Vagina (tissue), 2 donors: ENCODE measurements around the gene ARSG. TPM values are rescaled to one million over a fixed set of nuclear protein-coding genes. Genes with fewer than 3 reads are reported as not detected.
"Not testable (repeated sequence)": the region's sequence is repeated elsewhere in the genome, so short reads cannot be mapped to it uniquely, and the experiment has no call there.

Experiments
- DNase-seq, 2 donors: peaks; one replicate each; pipeline ENCODE4 v3.0.0-alpha.2; 2017; ENCODE audit errors: extremely low spot score in 2 of 2
- H3K27ac ChIP-seq: fragments of 200-600 bp; sonication (generic); one replicate; pipeline ENCODE4 v1.5.1; 2019
- H3K27me3 ChIP-seq: fragments of 200-600 bp; sonication (generic); one replicate; pipeline ENCODE4 v1.5.1; 2019
- H3K36me3 ChIP-seq, 2 donors: fragments of 200-600 bp; sonication (generic); one replicate each; pipeline ENCODE4 v1.5.1; 2017 to 2019
- H3K4me1 ChIP-seq: fragments of 200-600 bp; sonication (generic); one replicate; pipeline ENCODE4 v1.5.1; 2019
- H3K4me3 ChIP-seq, 2 donors: fragments of 200-600 bp; sonication (generic); 1 replicate in 1 of 2; 2 replicates in 1 of 2; pipeline ENCODE4 v1.5.1; 2016 to 2019
- H3K9me3 ChIP-seq: fragments of 200-600 bp; sonication (generic); one replicate; pipeline ENCODE4 v1.5.1; 2019
- CTCF ChIP-seq, 3 experiments: fragments of 450-650 bp in 2 of 3; fragments of 200-600 bp in 1 of 3; sonication (generic) in 1 of 3; IDR thresholded peaks; one replicate each; pipeline ENCODE4 v1.5.1; 2017 to 2019; ENCODE audit warnings: antibody characterized with exemption in 3 of 3, mild to moderate bottlenecking in 2 of 3, moderate library complexity in 2 of 3
- POLR2A ChIP-seq, 2 donors: fragments of 450-650 bp; IDR thresholded peaks; one replicate each; pipeline ENCODE4 v1.6.1; 2017; ENCODE audit warnings: antibody characterized with exemption in 2 of 2, mild to moderate bottlenecking in 2 of 2, moderate library complexity in 2 of 2
- POLR2AphosphoS5 ChIP-seq, 2 donors: sonication (generic); formaldehyde crosslinking; IDR thresholded peaks; one replicate each; pipeline ENCODE4 v1.9.0; 2017; ENCODE audit warnings: antibody characterized with exemption in 2 of 2, mild to moderate bottlenecking in 2 of 2, low read depth in 1 of 2; ENCODE audit not compliant: insufficient read depth in 1 of 2
- intact Hi-C: fragments of 100-400 bp; cut with DNase I; formaldehyde crosslinking; loops from one replicate; pipeline ENCODE4 v1.15.1; 2023
- total RNA-seq: library from RNA; depleted of rRNA; stranded (reverse); fragments of >200 nt; gene quantifications from one replicate; pipeline ENCODE4 v1.2.3, GENCODE V29; 2016

The ARSG gene
- total RNA-seq, 1 donor from 2014 or later: 8.1 TPM

DNA sequence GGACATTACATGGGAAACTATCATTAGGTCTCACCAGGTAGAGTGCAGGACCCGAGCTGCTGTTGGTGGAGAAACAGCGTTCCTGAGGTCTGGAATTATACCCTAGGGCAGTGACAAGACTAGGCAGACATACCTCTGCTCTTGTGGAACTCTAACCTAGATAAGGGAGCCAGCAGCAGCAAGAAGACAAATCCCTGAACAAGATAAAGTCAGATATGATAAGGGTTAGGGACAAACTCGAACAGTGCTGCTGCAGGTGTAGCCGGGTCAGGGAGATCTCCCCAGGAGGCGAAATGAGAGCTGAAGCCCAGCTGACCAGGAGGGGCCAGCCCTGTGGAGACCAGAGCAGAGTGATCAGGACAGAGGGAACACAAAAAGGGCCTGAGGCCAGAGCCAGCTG is 34.7 kb downstream of the ARSG start:
- Histone ChIP-seq H3K36me3 (no peaks in the 10 kb centered on the region), H3K4me3 (no peak overlapping the region), H3K27ac (no peak overlapping the region), H3K27me3 (no peaks in the 10 kb centered on the region), H3K4me1 (no peaks in the 10 kb centered on the region), H3K9me3 (no peaks in the 10 kb centered on the region)
- no peak for TF ChIP-seq POLR2AphosphoS5 (IDR thresholded peaks at IDR 0.05; ENCODE audit: insufficient read depth in 1 of 2, low read depth in 1 of 2)
- TF ChIP-seq POLR2A (IDR thresholded peaks at IDR 0.05): no peak
- TF ChIP-seq CTCF (IDR thresholded peaks at IDR 0.05): no peak
- intact Hi-C loops: no loop called here
- no peak for DNase-seq

- no peak for TF ChIP-seq POLR2A (IDR thresholded peaks at IDR 0.05)
- TF ChIP-seq CTCF (IDR thresholded peaks at IDR 0.05): no peak
- no peak for DNase-seq
- Histone ChIP-seq H3K4me1 (no peaks in the 10 kb centered on the region), H3K27ac (no peak overlapping the region), H3K36me3 (no peaks in the 10 kb centered on the region), H3K27me3 (no peaks in the 10 kb centered on the region), H3K9me3 (no peaks in the 10 kb centered on the region), H3K4me3 (no peak overlapping the region)
- intact Hi-C loops: no loop called here
Measured at GRCh38 chr17:68326681-68327080, 35.4 kb downstream of the ARSG start.

DNA sequence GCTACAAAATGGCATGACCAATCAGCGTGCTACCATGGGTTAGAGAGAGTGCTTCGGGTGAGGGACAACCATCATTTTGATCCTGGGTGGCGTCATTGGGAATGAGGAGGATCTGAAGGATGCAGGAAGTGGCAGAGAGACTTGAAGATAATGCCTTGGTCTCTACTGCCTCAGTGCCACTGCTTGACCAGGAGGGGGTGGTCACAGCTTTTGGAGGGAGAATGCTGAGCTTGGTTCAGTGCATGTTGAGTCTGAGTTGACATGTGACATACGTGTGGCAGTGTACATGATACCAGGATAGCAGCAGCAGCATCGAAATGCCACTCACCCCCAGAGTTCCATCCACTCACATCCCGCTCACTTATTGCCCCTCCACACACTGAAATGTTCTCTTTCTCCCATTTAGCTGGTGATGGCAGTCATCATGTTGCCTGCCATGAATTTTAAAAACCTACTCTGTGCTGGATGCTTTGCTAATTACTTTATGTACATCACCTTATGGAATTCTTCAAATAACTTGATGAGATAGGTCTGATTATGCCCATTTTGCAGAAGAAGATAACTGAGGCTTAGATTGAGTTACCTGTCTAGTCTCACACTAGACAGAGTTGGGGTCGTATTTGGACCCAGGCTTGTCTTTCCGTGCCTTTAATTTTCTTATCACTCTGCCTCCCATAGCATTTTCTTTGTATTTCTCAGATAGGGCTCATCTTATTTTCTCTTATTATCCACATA is 36.7 kb downstream of the ARSG start:
- no peaks in the 10 kb centered on the region for H3K36me3 ChIP-seq

DNA sequence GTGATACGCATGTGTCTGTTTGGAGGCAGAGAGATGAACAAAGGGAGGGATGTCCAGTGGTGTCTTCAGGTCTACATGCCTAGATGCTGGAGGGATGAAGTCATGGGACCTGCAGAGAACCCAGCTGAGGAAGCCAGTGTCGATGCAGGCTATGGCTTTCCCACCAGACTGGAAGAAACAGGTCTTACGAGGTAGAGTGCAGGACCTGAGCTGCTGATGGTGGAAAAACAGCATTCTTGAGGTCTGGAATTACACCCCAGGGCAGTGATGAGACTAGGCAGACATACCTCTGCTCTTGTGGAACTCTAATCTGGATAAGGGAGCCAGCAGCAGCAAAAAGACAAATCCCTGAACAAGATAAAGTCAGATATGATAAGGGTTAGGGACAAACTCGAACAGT is 37.4 kb downstream of the ARSG start:
- TF ChIP-seq CTCF (IDR thresholded peaks at IDR 0.05) (no peak), POLR2A (IDR thresholded peaks at IDR 0.05) (no peak), POLR2AphosphoS5 (IDR thresholded peaks at IDR 0.05; ENCODE audit: insufficient read depth in 1 of 2, low read depth in 1 of 2) (no peak)
- Histone ChIP-seq H3K4me1 (no peaks in the 10 kb centered on the region), H3K4me3 (no peak overlapping the region), H3K27me3 (no peaks in the 10 kb centered on the region), H3K9me3 (no peaks in the 10 kb centered on the region), H3K36me3 (no peaks in the 10 kb centered on the region), H3K27ac (no peak overlapping the region)
- no peak for DNase-seq
- intact Hi-C loops: no loop called here

More for the DNA sequence above, 36.7 kb downstream of the ARSG start:
- DNase-seq: no peak
- Histone ChIP-seq H3K9me3 (no peaks in the 10 kb centered on the region), H3K4me1 (no peaks in the 10 kb centered on the region), H3K4me3 (no peak overlapping the region), H3K27me3 (no peaks in the 10 kb centered on the region), H3K27ac (no peak overlapping the region)
- TF ChIP-seq CTCF (IDR thresholded peaks at IDR 0.05) (no peak), POLR2AphosphoS5 (IDR thresholded peaks at IDR 0.05; ENCODE audit: insufficient read depth in 1 of 2, low read depth in 1 of 2) (no peak), POLR2A (IDR thresholded peaks at IDR 0.05) (no peak)
- intact Hi-C loops: no loop called here

DNA sequence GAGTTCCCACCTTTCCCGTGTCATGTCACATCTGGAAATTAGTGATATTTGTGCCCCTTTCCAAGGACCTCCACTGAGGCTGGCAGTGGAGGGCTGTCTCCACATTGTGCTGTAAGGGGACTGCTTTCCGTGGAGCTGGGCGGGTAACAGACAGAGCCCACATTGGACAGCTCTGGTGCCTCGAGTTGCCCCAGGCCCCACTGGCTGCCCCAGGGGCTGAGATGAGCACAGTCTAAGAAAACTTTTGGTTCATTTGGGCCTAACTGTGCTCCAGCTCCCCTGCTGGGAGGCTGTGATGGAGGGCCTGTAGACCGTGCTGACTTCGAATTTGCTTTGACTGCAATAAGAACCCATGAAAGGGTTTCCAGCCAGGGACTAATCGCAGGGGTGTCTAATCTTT is 38.0 kb downstream of the ARSG start:
- H3K36me3 ChIP-seq: no peaks in the 10 kb centered on the region
- no peak overlapping the region for H3K27ac ChIP-seq
- H3K4me1 ChIP-seq: no peaks in the 10 kb centered on the region
- H3K4me3 ChIP-seq: no peak overlapping the region
- TF ChIP-seq POLR2A (IDR thresholded peaks at IDR 0.05): no peak
- TF ChIP-seq POLR2AphosphoS5 (IDR thresholded peaks at IDR 0.05; ENCODE audit: insufficient read depth in 1 of 2, low read depth in 1 of 2): no peak
- no peak for TF ChIP-seq CTCF (IDR thresholded peaks at IDR 0.05)
- no peaks in the 10 kb centered on the region for H3K27me3 ChIP-seq
- intact Hi-C loops: no loop called here
- H3K9me3 ChIP-seq: no peaks in the 10 kb centered on the region
- DNase-seq: no peak

GRCh38 chr17:68331932-68332331 is 40.6 kb downstream of the ARSG start:
- H3K9me3 ChIP-seq, H3K4me3 ChIP-seq, intact Hi-C loops, H3K36me3 ChIP-seq, H3K27ac ChIP-seq, H3K4me1 ChIP-seq, DNase-seq, H3K27me3 ChIP-seq: not testable (repeated sequence)
